HAP-1 (cell line): Measurements from ENCODE around the gene MED1.
"Not testable (repeated sequence)": the region's sequence is repeated elsewhere in the genome, so short reads cannot be mapped to it uniquely, and the experiment has no call there.

Source experiments
- DNase-seq, 2 experiments: peaks; one replicate each; pipeline ENCODE4 v3.0.0-alpha.2; 2016 to 2020; ENCODE audit warnings: low spot score in 2 of 2
- H3K27me3 ChIP-seq: fragments of 250-450 bp; sonication (Bioruptor Pico); 2 replicates; pipeline ENCODE4 v1.5.1; 2020; ENCODE audit warnings: low read depth, mild to moderate bottlenecking, moderate library complexity
- H3K36me3 ChIP-seq: fragments of 250-450 bp; sonication (Bioruptor Pico); replicated peaks from 2 replicates; pipeline ENCODE4 v1.5.1; 2020; ENCODE audit warnings: mild to moderate bottlenecking
- H3K4me1 ChIP-seq: fragments of 250-450 bp; sonication (Bioruptor Pico); 2 replicates; pipeline ENCODE4 v1.5.1; 2020; ENCODE audit warnings: mild to moderate bottlenecking
- H3K4me3 ChIP-seq: fragments of 250-450 bp; sonication (Bioruptor Pico); 2 replicates; pipeline ENCODE4 v1.5.1; 2020; ENCODE audit warnings: mild to moderate bottlenecking, moderate library complexity
- H3K9me3 ChIP-seq: fragments of 250-450 bp; sonication (Bioruptor Pico); 2 replicates; pipeline ENCODE4 v1.5.1; 2020; ENCODE audit warnings: mild to moderate bottlenecking, moderate library complexity
- in situ Hi-C: fragments of 300-500 bp; cut with MboI; formaldehyde crosslinking; loops from 3 replicates; pipeline ENCODE4 v1.14.3; 2020; ENCODE audit warnings: low sequenced_read_pairs, inconsistent platforms, mixed read lengths

Gene MED1

DNA sequence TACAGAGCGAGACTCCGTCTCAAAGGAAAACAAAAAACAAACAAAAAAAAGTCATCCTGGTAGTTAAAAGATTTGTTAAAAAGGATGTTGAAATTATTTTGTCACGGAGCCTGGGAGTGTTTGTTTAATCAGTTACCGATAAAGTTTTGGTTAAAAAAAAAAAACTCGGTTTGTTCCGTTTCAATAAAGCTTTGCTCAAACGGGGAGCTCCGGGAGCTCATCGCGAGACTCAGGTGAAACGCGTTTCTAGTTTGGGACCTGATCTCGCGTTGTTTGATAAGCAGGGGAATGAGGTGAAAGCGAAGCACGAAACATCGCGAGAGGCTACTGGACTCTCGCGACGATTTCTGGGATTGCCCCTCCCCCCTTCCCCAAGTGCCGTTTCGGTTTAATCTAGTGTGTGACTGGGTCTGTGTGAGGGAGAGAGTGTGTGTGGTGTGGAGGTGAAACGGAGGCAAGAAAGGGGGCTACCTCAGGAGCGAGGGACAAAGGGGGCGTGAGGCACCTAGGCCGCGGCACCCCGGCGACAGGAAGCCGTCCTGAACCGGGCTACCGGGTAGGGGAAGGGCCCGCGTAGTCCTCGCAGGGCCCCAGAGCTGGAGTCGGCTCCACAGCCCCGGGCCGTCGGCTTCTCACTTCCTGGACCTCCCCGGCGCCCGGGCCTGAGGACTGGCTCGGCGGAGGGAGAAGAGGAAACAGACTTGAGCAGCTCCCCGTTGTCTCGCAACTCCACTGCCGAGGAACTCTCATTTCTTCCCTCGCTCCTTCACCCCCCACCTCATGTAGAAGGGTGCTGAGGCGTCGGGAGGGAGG is 10.3 kb upstream of the MED1 start, which contains the start of gene CDK12:
TSS of gene CDK12 (plus strand) at position 374 of the 813 bp plus-strand sequence. CDS start 586 bp downstream, outside the sequence.
- Histone ChIP-seq H3K27me3 (no peaks in the 10 kb centered on the region), H3K36me3 (peaks cover 3% of the 10 kb centered on the region), H3K4me1 (no peaks in the 10 kb centered on the region; the same call in none of the 2 replicates), H3K4me3 (peak within 1 kb of the TSS; percentile 79), H3K9me3 (no peaks in the 10 kb centered on the region)
- DNase-seq: peak; percentile 97 to 98
- in situ Hi-C loops: no loop called here

DNA sequence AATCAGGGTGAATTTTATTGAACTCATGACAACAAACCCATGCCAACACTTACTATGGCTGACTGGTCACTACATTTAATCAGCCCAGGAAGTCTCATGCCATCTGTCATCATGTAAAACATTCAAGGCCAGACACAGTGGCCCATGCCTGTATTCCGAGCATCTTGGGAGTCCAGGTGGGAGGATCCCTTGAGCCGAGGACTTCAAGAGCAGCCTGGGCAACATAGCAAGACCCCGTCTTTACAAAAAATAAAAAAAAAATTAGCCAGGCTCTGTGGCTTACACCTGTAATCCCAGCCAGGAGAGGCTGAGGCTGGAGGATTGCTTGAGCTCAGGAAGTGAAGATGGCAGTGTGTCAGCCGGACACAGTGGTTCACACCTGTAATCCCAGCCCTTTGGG is 4.9 kb upstream of the MED1 start:
- in situ Hi-C loops: no loop called here
- H3K9me3 ChIP-seq: no peaks in the 10 kb centered on the region
- no peak for DNase-seq
- H3K4me1 ChIP-seq: no peaks in the 10 kb centered on the region; the same call in 1 of the 2 replicates
- H3K36me3 ChIP-seq: no peaks in the 10 kb centered on the region
- H3K27me3 ChIP-seq: no peaks in the 10 kb centered on the region
- H3K4me3 ChIP-seq: no peak overlapping the region

DNA sequence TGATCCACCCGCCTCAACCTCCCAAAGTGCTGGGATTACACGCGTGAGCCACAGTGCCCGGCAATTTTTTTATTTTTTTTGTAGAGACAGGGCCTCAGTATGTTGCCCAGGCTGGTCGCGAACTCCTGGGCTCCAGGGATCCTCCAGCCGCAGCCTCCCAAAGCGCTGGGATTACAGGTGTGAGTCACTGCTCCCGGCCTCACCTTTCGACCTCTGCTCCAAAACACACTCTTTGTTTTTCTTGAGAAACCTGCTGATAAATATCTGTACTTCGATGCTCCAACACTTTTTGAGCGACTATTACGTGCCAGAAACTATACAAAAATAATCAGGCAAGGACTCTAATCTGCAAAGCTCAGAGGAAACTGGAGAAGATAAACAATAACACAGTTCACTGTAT is 1.0 kb downstream of the MED1 start:
- no peaks in the 10 kb centered on the region for H3K27me3 ChIP-seq
- in situ Hi-C loops: no loop called here
- no peaks in the 10 kb centered on the region for H3K9me3 ChIP-seq
- DNase-seq: no peak
- peaks cover 7% of the 10 kb centered on the region for H3K4me1 ChIP-seq
- peaks cover 27% of the 10 kb centered on the region for H3K36me3 ChIP-seq
- peak overlapping the region; percentile 91 for H3K4me3 ChIP-seq

DNA sequence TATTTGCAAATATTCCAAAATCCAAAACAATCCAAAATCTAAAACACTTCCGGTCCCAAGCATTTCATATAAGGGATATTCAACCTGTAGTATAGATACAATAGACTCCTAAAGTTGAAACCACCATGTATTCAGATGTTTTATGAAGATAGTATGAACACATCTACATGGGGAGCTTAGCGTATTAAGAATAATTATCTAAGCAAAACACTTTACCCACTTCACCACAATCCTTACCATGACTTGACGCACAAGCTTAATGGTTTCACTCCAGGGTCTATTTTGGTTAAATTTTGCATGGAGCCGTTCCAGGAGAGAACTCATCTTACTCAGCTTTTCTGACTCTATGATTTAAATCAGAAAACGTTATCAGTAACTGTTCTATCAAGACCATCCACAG is 3.5 kb downstream of the MED1 start:
- Histone ChIP-seq H3K4me1 (peaks cover 7% of the 10 kb centered on the region), H3K27me3 (no peaks in the 10 kb centered on the region), H3K4me3 (no peak overlapping the region), H3K9me3 (no peaks in the 10 kb centered on the region), H3K36me3 (peaks cover 47% of the 10 kb centered on the region)
- in situ Hi-C loops: no loop called here
- no peak for DNase-seq

DNA sequence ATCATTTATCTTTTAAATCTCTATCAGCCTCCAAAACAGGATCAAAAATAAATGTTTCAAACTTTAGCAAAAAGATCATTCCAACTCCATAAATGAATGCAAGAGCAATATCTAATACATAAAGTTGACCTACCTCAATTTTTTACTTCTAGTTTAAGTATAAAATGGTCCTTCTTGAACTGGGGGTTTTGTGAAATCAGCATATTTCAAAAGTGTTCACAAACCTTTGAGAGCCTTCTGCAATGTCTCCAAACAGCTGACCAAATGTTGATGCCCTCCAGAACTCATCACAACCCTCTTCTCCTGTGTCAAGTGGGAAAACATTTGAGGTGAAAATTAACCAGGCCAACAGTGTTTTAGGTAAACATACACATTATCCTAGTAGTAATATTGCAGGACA is 7.7 kb downstream of the MED1 start:
- Histone ChIP-seq H3K36me3 (peaks cover 78% of the 10 kb centered on the region), H3K4me1 (no peaks in the 10 kb centered on the region), H3K4me3 (no peak overlapping the region), H3K9me3 (no peaks in the 10 kb centered on the region), H3K27me3 (no peaks in the 10 kb centered on the region)
- no peak for DNase-seq
- in situ Hi-C loops: no loop called here

GRCh38 chr17:39439868-39440267 is 11.2 kb downstream of the MED1 start:
- H3K9me3 ChIP-seq, H3K27me3 ChIP-seq, in situ Hi-C loops, H3K4me1 ChIP-seq, H3K4me3 ChIP-seq, DNase-seq: not testable (repeated sequence)
- H3K36me3 ChIP-seq: peaks cover 69% of the 10 kb centered on the region

DNA sequence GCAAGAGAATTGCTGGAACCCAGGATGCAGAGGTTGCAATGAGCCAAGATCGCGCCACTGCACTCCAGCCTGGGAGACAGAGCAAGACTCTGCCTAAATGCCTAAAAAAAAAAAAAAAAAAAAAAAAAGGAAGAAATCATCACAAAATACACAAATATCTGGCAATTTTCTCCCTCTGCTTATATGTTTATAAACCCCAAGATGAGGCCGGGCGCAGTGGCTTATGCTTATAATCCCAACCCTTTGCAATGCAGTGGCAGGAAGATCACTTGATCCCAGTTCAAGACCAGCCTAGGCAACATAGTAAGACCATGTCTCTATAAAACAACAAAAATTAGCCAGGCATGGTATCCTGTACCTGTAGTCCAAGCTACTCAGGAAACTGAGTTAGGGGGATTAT is 21.5 kb downstream of the MED1 start:
- H3K27me3 ChIP-seq: no peaks in the 10 kb centered on the region
- in situ Hi-C loops: no loop called here
- no peak for DNase-seq
- no peak overlapping the region for H3K4me3 ChIP-seq
- H3K9me3 ChIP-seq: no peaks in the 10 kb centered on the region
- peaks cover 84% of the 10 kb centered on the region for H3K36me3 ChIP-seq
- no peaks in the 10 kb centered on the region for H3K4me1 ChIP-seq

GRCh38 chr17:39416141-39416540 is 34.9 kb downstream of the MED1 start:
- Histone ChIP-seq H3K9me3 (no peaks in the 10 kb centered on the region), H3K36me3 (peaks cover 59% of the 10 kb centered on the region), H3K27me3 (no peaks in the 10 kb centered on the region), H3K4me3 (no peak overlapping the region), H3K4me1 (no peaks in the 10 kb centered on the region)
- in situ Hi-C loops: no loop called here
- no peak for DNase-seq

DNA sequence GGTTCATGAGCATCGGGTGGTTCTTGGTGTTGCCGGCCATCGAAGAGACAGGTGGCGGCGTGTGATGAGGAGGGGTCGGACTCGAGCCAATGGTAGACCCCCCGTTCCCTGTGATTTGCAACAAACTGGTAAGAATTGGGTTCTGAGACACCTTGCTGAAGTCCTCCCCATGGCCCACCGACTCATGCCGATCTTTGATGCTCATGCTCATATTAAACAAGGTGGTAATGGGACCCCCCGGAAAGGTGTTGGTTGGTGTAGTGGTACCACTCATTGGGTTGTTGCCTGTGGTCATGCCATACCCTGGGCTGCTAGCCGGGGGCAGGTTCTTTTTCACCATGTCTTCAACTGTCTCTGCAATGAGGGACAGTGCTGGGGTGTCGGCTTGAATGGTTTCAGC is 40.8 kb downstream of the MED1 start:
- no peaks in the 10 kb centered on the region for H3K27me3 ChIP-seq
- no peak for DNase-seq
- H3K36me3 ChIP-seq: peaks cover 58% of the 10 kb centered on the region
- no peaks in the 10 kb centered on the region for H3K9me3 ChIP-seq
- H3K4me3 ChIP-seq: no peak overlapping the region
- no peaks in the 10 kb centered on the region for H3K4me1 ChIP-seq
- in situ Hi-C loops: no loop called here

- Histone ChIP-seq H3K36me3 (peaks cover 49% of the 10 kb centered on the region), H3K27me3 (no peaks in the 10 kb centered on the region), H3K9me3 (no peaks in the 10 kb centered on the region), H3K4me1 (no peaks in the 10 kb centered on the region), H3K4me3 (no peak overlapping the region)
- no peak for DNase-seq
- in situ Hi-C loops: no loop called here
These were observed 42.7 kb downstream of the MED1 start for GRCh38 chr17:39408360-39408759.

DNA sequence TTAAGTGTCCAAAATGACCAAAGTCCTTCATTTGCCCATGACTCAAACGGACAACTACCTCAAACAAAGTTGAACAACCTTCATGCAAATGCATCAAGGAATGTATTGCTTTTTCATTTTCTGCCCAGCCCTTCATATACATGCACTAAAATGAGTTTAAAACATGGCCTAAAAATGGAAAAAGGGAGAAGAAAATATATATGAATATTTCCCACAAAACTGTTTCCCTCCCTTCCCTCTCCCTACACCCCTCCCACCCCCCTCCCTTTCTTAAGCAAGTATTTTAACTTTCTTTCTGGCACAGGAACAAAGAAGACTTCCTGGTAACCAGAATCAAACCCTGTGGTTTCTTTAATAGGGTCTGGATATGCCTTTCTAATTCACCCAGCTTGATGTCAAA is 44.1 kb downstream of the MED1 start:
- Histone ChIP-seq H3K4me3 (no peak overlapping the region), H3K4me1 (peaks cover 4% of the 10 kb centered on the region; the same call in 1 of the 2 replicates), H3K9me3 (no peaks in the 10 kb centered on the region), H3K36me3 (peaks cover 40% of the 10 kb centered on the region), H3K27me3 (no peaks in the 10 kb centered on the region)
- in situ Hi-C loops: no loop called here
- DNase-seq: no peak

- Histone ChIP-seq H3K9me3 (no peaks in the 10 kb centered on the region), H3K36me3 (peaks cover 33% of the 10 kb centered on the region), H3K4me3 (no peak overlapping the region), H3K4me1 (peaks cover 5% of the 10 kb centered on the region; the same call in 1 of the 2 replicates), H3K27me3 (no peaks in the 10 kb centered on the region)
- in situ Hi-C loops: no loop called here
- DNase-seq: no peak
These were observed 45.6 kb downstream of the MED1 start for GRCh38 chr17:39405436-39405835.

GRCh38 chr17:39404542-39405378 is 46.3 kb downstream of the MED1 start:
- Histone ChIP-seq H3K4me1 (peaks cover 9% of the 10 kb centered on the region; the same call in 1 of the 2 replicates), H3K9me3 (no peaks in the 10 kb centered on the region), H3K27me3 (no peaks in the 10 kb centered on the region), H3K4me3 (no peak overlapping the region), H3K36me3 (peaks cover 26% of the 10 kb centered on the region)
- DNase-seq: no peak
- in situ Hi-C loops: no loop called here
